Retinal pigment epithelial cell (primary cell): ENCODE results near the gene ANKRD24.
"Not testable (repeated sequence)": the region's sequence is repeated elsewhere in the genome, so short reads cannot be mapped to it uniquely, and the experiment has no call there.

Experiments used
- DNase-seq: peaks from one replicate; pipeline ENCODE4 v3.0.0-alpha.2; 2010; ENCODE audit warnings: low read depth
- H3K4me3 ChIP-seq: 2 replicates; pipeline ENCODE4 v1.5.1; 2011; ENCODE audit warnings: mild to moderate bottlenecking, low read length, control low read depth, moderate library complexity
- TF ChIP-seq, protein P1 (sequence below): conservative IDR thresholded peaks from 2 replicates; pipeline ENCODE4 v1.5.1; 2011; ENCODE audit warnings: low read depth, low read length, control low read depth, inconsistent platforms

ANKRD24 gene

GRCh38 chr19:4215807-4216206 is 33.3 kb downstream of the ANKRD24 start:
- no peak overlapping the region for H3K4me3 ChIP-seq
- DNase-seq: no peak
- TF ChIP-seq, protein P1, sequence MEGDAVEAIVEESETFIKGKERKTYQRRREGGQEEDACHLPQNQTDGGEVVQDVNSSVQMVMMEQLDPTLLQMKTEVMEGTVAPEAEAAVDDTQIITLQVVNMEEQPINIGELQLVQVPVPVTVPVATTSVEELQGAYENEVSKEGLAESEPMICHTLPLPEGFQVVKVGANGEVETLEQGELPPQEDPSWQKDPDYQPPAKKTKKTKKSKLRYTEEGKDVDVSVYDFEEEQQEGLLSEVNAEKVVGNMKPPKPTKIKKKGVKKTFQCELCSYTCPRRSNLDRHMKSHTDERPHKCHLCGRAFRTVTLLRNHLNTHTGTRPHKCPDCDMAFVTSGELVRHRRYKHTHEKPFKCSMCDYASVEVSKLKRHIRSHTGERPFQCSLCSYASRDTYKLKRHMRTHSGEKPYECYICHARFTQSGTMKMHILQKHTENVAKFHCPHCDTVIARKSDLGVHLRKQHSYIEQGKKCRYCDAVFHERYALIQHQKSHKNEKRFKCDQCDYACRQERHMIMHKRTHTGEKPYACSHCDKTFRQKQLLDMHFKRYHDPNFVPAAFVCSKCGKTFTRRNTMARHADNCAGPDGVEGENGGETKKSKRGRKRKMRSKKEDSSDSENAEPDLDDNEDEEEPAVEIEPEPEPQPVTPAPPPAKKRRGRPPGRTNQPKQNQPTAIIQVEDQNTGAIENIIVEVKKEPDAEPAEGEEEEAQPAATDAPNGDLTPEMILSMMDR: no peak

- TF ChIP-seq, protein P1: no peak
- no peak for DNase-seq
- H3K4me3 ChIP-seq: no peak overlapping the region
These were observed 34.4 kb downstream of the ANKRD24 start for GRCh38 chr19:4216846-4217245.

DNA sequence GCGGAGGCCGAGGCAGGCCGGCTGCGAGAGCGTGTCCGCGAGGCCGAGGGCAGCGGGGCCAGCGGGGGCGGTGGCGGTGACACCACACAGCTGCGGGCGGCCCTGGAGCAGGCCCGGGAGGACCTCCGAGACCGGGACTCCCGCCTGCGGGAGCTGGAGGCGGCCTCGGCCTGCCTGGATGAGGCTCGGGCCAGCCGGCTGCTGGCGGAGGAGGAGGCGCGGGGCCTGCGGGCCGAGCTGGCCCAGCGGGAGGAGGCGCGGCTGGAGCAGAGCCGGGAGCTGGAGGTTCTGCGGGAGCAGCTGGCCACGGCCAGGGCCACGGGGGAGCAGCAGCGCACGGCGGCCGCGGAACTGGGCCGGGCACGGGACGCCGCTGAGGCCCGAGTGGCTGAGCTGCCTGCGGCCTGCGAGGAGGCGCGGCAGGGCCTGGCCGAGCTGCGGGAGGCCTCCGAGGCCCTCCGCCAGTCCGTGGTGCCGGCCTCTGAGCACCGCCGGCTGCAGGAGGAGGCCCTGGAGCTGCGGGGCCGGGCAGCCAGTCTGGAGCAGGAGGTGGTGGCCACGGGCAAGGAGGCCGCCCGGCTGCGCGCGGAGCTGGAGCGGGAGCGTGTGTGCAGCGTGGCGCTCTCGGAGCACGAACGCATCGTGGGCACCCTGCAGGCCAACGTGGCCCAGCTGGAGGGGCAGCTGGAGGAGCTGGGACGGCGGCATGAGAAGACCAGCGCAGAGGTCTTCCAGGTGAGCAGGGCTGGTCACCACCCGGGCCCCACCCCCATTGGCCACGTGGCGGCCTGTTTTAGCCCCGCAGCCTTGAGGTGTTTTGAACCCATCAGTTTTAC is 35.2 kb downstream of the ANKRD24 start:
- TF ChIP-seq, protein P1: no peak
- H3K4me3 ChIP-seq: no peak overlapping the region
- no peak for DNase-seq

- H3K4me3 ChIP-seq, DNase-seq: not testable (repeated sequence)
These were observed 36.0 kb downstream of the ANKRD24 start for GRCh38 chr19:4218523-4218922.

DNA sequence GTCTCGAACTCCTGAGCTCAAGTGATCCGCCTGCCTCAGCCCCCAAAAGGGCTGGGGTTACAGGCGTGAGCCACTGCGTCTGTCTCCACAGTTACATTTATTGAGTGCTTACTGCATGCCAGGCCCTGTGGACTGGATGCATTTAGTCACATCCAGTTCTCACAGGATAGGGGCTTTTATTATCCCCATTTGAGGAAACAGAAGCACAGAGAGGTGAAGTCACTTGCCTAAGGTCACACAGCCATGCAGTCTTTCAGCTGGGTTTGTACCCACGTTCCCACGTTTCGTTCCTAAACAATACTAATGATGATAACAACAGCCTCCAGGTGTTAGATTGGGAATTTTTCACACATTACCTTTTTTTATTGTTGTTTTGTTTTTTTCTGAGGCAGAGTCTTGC is 37.7 kb downstream of the ANKRD24 start:
- DNase-seq: no peak
- no peak overlapping the region for H3K4me3 ChIP-seq
- TF ChIP-seq, protein P1: no peak

- H3K4me3 ChIP-seq: no peak overlapping the region
- DNase-seq: no peak
- TF ChIP-seq, protein P1: no peak
These were observed 42.0 kb downstream of the ANKRD24 start for GRCh38 chr19:4224470-4224869.

GRCh38 chr19:4225885-4226284 is 43.4 kb downstream of the ANKRD24 start:
- no peak overlapping the region for H3K4me3 ChIP-seq
- TF ChIP-seq, protein P1: no peak
- no peak for DNase-seq
